ENCODE results near the gene SMAD4. TPM values are rescaled to one million over a fixed set of nuclear protein-coding genes. Genes with fewer than 3 reads are reported as not detected.

Gene SMAD4
- total and polyA plus RNA-seq, 2 experiments from 2014 or later, result 41.9 to 103 TPM

DNA sequence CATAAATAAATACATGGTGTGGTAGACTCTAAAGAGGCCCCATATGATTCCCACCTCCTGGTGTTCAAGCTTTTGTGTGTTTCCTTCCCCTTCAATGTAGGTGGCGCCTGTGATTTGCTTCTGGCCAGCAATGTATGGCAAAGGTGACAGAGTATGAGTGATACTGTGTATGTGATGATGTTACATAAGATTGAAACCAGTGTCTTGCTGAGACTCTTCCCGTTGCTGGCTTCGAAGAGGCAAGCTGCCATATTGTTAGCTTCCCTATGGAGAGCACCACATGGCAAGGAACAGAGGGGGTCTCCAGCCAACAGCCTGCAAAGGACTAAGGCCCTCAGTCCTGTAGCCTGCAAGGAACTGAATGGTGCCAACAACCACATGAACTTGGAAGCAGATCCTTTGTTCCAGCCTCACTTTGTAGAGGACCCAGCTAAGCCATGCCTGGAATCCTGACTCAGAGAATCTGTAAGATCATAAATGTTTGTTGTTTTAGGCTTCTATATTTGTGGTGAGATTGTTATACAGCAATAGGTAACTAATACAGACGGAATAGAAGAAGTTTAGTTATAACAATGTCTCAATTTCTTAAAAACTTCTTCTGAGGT lies 1.7 kb upstream of the SMAD4 start (continued):
- TF ChIP-seq EZH2 (IDR thresholded peaks at IDR 0.05; ENCODE audit: low read depth, unreplicated experiment), result no peak
- TF ChIP-seq, protein P1, sequence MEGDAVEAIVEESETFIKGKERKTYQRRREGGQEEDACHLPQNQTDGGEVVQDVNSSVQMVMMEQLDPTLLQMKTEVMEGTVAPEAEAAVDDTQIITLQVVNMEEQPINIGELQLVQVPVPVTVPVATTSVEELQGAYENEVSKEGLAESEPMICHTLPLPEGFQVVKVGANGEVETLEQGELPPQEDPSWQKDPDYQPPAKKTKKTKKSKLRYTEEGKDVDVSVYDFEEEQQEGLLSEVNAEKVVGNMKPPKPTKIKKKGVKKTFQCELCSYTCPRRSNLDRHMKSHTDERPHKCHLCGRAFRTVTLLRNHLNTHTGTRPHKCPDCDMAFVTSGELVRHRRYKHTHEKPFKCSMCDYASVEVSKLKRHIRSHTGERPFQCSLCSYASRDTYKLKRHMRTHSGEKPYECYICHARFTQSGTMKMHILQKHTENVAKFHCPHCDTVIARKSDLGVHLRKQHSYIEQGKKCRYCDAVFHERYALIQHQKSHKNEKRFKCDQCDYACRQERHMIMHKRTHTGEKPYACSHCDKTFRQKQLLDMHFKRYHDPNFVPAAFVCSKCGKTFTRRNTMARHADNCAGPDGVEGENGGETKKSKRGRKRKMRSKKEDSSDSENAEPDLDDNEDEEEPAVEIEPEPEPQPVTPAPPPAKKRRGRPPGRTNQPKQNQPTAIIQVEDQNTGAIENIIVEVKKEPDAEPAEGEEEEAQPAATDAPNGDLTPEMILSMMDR (conservative IDR thresholded peaks at IDR 0.05; ENCODE audit: low read depth in 2 of 2), result peak in 1 of 2 experiments; percentile 52; a peak in 2 of 4 replicates
- TF ChIP-seq, protein P2, sequence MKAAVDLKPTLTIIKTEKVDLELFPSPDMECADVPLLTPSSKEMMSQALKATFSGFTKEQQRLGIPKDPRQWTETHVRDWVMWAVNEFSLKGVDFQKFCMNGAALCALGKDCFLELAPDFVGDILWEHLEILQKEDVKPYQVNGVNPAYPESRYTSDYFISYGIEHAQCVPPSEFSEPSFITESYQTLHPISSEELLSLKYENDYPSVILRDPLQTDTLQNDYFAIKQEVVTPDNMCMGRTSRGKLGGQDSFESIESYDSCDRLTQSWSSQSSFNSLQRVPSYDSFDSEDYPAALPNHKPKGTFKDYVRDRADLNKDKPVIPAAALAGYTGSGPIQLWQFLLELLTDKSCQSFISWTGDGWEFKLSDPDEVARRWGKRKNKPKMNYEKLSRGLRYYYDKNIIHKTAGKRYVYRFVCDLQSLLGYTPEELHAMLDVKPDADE (IDR thresholded peaks at IDR 0.05), result no peak

GRCh38 chr18:51029378-51029693 lies 677 bp upstream of the SMAD4 start:
- no peaks in the 10 kb centered on the region for H3K36me3 ChIP-seq (ENCODE audit: insufficient read depth)
- peaks cover 45% of the 10 kb centered on the region for H3K79me2 ChIP-seq (replicated peaks; ENCODE audit: insufficient read depth)
- Mint-ChIP-seq H3K36me3 (ENCODE audit: low read depth) (peaks cover 2% of the 10 kb centered on the region; the same call in 2 of the 3 replicates), H3K27me3 (ENCODE audit: insufficient read depth, low read depth, poor library complexity) (peaks cover 10% of the 10 kb centered on the region), H3K27ac (peak overlapping the region; percentile 97), H3K4me1 (peaks cover 51% of the 10 kb centered on the region), H3K4me3 (peak overlapping the region; percentile 87), H3K9me3 (no peaks in the 10 kb centered on the region; the same call in 1 of the 3 replicates)
- H3K27ac ChIP-seq (ENCODE audit: low read depth), result peak overlapping the region; percentile 95
- H3K9me2 ChIP-seq (ENCODE audit: insufficient read depth), result no peaks in the 10 kb centered on the region
- ATAC-seq (peak; percentile 6), DNase-seq (ENCODE audit: low spot score) (no peak)
- no peaks in the 10 kb centered on the region for H3K27me3 ChIP-seq (ENCODE audit: insufficient read depth)
- peak overlapping the region; percentile 90 for H3K4me2 ChIP-seq
- peak overlapping the region; percentile 70; the same call in 1 of the 2 replicates for H2AFZ ChIP-seq
- peak overlapping the region; percentile 82 for H3K4me3 ChIP-seq
- H3K4me1 ChIP-seq (ENCODE audit: insufficient read depth), result peaks cover 39% of the 10 kb centered on the region
- TF ChIP-seq, protein P3, sequence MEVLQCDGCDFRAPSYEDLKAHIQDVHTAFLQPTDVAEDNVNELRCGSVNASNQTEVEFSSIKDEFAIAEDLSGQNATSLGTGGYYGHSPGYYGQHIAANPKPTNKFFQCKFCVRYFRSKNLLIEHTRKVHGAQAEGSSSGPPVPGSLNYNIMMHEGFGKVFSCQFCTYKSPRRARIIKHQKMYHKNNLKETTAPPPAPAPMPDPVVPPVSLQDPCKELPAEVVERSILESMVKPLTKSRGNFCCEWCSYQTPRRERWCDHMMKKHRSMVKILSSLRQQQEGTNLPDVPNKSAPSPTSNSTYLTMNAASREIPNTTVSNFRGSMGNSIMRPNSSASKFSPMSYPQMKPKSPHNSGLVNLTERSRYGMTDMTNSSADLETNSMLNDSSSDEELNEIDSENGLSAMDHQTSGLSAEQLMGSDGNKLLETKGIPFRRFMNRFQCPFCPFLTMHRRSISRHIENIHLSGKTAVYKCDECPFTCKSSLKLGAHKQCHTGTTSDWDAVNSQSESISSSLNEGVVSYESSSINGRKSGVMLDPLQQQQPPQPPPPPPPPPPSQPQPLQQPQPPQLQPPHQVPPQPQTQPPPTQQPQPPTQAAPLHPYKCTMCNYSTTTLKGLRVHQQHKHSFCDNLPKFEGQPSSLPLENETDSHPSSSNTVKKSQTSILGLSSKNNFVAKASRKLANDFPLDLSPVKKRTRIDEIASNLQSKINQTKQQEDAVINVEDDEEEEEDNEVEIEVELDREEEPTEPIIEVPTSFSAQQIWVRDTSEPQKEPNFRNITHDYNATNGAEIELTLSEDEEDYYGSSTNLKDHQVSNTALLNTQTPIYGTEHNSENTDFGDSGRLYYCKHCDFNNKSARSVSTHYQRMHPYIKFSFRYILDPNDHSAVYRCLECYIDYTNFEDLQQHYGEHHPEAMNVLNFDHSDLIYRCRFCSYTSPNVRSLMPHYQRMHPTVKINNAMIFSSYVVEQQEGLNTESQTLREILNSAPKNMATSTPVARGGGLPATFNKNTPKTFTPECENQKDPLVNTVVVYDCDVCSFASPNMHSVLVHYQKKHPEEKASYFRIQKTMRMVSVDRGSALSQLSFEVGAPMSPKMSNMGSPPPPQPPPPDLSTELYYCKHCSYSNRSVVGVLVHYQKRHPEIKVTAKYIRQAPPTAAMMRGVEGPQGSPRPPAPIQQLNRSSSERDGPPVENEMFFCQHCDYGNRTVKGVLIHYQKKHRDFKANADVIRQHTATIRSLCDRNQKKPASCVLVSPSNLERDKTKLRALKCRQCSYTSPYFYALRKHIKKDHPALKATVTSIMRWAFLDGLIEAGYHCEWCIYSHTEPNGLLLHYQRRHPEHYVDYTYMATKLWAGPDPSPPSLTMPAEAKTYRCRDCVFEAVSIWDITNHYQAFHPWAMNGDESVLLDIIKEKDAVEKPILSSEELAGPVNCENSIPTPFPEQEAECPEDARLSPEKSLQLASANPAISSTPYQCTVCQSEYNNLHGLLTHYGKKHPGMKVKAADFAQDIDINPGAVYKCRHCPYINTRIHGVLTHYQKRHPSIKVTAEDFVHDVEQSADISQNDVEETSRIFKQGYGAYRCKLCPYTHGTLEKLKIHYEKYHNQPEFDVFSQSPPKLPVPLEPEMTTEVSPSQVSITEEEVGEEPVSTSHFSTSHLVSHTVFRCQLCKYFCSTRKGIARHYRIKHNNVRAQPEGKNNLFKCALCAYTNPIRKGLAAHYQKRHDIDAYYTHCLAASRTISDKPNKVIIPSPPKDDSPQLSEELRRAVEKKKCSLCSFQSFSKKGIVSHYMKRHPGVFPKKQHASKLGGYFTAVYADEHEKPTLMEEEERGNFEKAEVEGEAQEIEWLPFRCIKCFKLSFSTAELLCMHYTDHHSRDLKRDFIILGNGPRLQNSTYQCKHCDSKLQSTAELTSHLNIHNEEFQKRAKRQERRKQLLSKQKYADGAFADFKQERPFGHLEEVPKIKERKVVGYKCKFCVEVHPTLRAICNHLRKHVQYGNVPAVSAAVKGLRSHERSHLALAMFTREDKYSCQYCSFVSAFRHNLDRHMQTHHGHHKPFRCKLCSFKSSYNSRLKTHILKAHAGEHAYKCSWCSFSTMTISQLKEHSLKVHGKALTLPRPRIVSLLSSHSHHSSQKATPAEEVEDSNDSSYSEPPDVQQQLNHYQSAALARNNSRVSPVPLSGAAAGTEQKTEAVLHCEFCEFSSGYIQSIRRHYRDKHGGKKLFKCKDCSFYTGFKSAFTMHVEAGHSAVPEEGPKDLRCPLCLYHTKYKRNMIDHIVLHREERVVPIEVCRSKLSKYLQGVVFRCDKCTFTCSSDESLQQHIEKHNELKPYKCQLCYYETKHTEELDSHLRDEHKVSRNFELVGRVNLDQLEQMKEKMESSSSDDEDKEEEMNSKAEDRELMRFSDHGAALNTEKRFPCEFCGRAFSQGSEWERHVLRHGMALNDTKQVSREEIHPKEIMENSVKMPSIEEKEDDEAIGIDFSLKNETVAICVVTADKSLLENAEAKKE (CRISPR knock-in tag; IDR thresholded peaks at IDR 0.05), result no peak
- TF ChIP-seq NANOG (IDR thresholded peaks at IDR 0.05; ENCODE audit: borderline replicate concordance) (no peak), EZH2phosphoT487 (IDR thresholded peaks at IDR 0.05; ENCODE audit: unreplicated experiment) (no peak), CREB1 (CRISPR knock-in tag; IDR thresholded peaks at IDR 0.05; ENCODE audit: low read depth) (no peak), ZNF114 (CRISPR knock-in tag; IDR thresholded peaks at IDR 0.05) (no peak), JUNB (IDR thresholded peaks at IDR 0.05; ENCODE audit: unreplicated experiment) (no peak)
- TF ChIP-seq, protein P1 (conservative IDR thresholded peaks at IDR 0.05; ENCODE audit: low read depth in 2 of 2), result no peak
- H3F3A ChIP-seq (replicated peaks; ENCODE audit: low read depth), result no peaks in the 10 kb centered on the region
- 0 out of 2 replicates have a peak, but pooled peaks cover 7% of the 10 kb centered on the region for H4K20me1 ChIP-seq (replicated peaks; ENCODE audit: insufficient read depth)
